WTC11 (cell line): ENCODE results near the gene B3GALNT2. TPM values are rescaled to one million over a fixed set of nuclear protein-coding genes. Genes with fewer than 3 reads are reported as not detected.

ENCODE experiments used
- ATAC-seq: fragments of 200-7000 bp; cut with Tn5 transposase; 2 replicates; pipeline ENCODE4 v1.10.0; 2021; ENCODE audit warnings: mild to moderate bottlenecking, moderate library complexity
- CTCF ChIA-PET: fragments of 300-600 bp; sonication (Branson Sonifier 250); formaldehyde crosslinking; loops from one replicate; lab custom pipeline; 2021; ENCODE audit warnings: antibody characterized with exemption; lab: Charles Lee
- POLR2A ChIA-PET: fragments of 350-600 bp; sonication (Branson Sonifier 250); formaldehyde crosslinking; loops from one replicate; lab custom pipeline; 2021; ENCODE audit warnings: antibody characterized with exemption; lab: Charles Lee
- DNase-seq: peaks from one replicate; pipeline ENCODE4 v3.0.0; 2021; ENCODE audit warnings: low spot score
- H3K27ac Mint-ChIP-seq: 2 replicates; pipeline ENCODE4 v1.8.0; 2021; ENCODE audit warnings: mixed read lengths
- H3K27me3 Mint-ChIP-seq: 2 replicates; pipeline ENCODE4 v1.8.0; 2021; ENCODE audit warnings: low read depth, mild to moderate bottlenecking, moderate library complexity, mixed read lengths
- H3K36me3 Mint-ChIP-seq: 2 replicates; pipeline ENCODE4 v1.8.0; 2021; ENCODE audit warnings: mixed read lengths
- H3K4me1 Mint-ChIP-seq: 2 replicates; pipeline ENCODE4 v1.8.0; 2022; ENCODE audit warnings: mixed read lengths
- H3K4me3 Mint-ChIP-seq: 2 replicates; pipeline ENCODE4 v1.8.0; 2021; ENCODE audit warnings: mild to moderate bottlenecking, moderate library complexity, mixed read lengths
- H3K9me3 Mint-ChIP-seq: 2 replicates; pipeline ENCODE4 v1.8.0; 2021; ENCODE audit warnings: mixed read lengths
- ARID4B ChIP-seq: sonication (generic); formaldehyde crosslinking; IDR thresholded peaks from 2 replicates; pipeline ENCODE4 v1.8.0; 2023; ENCODE audit warnings: missing genetic modification reagents, mild to moderate bottlenecking, borderline replicate concordance
- ATF6 ChIP-seq: sonication (generic); formaldehyde crosslinking; IDR thresholded peaks from 2 replicates; pipeline ENCODE4 v1.8.1; 2023; ENCODE audit warnings: mild to moderate bottlenecking, missing genetic modification reagents
- E2F4 ChIP-seq: sonication (generic); formaldehyde crosslinking; IDR thresholded peaks from 2 replicates; pipeline ENCODE4 v1.8.1; 2022; ENCODE audit warnings: low read depth, mild to moderate bottlenecking, moderate library complexity, missing genetic modification reagents, borderline replicate concordance
- FOXK1 ChIP-seq: sonication (generic); formaldehyde crosslinking; IDR thresholded peaks from 2 replicates; pipeline ENCODE4 v1.8.0; 2022; ENCODE audit warnings: mild to moderate bottlenecking, moderate library complexity, missing genetic modification reagents
- TEAD1 ChIP-seq: sonication (generic); formaldehyde crosslinking; IDR thresholded peaks from 2 replicates; pipeline ENCODE4 v1.8.0; 2022; ENCODE audit warnings: mild to moderate bottlenecking, missing genetic modification reagents
- ZNF512 ChIP-seq: sonication (generic); formaldehyde crosslinking; IDR thresholded peaks from 2 replicates; pipeline ENCODE4 v1.8.1; 2022; ENCODE audit warnings: missing genetic modification reagents, borderline replicate concordance
- total RNA-seq: library from RNA; stranded (reverse); gene quantifications from 3 replicates; pipeline ENCODE4 v1.2.3, GENCODE V29; 2021
- TF ChIP-seq, protein P1 (sequence below): fragments of 200-600 bp; IDR thresholded peaks from 2 replicates; pipeline ENCODE4 v1.8.0; 2022; ENCODE audit warnings: antibody characterized with exemption
- TF ChIP-seq, protein P2 (sequence below): sonication (generic); formaldehyde crosslinking; conservative IDR thresholded peaks from 2 replicates; pipeline ENCODE4 v1.8.1; 2023; ENCODE audit warnings: mild to moderate bottlenecking, low read depth, missing genetic modification reagents, moderate library complexity

Gene B3GALNT2
- total RNA-seq, 1 experiment from 2014 or later = 41.7 TPM

GRCh38 chr1:235417086-235417697 is 87.1 kb downstream of the B3GALNT2 start:
- Mint-ChIP-seq H3K9me3 (0 out of 2 replicates have a peak, but pooled peaks cover 3% of the 10 kb centered on the region), H3K27ac (peak overlapping the region; percentile 32; the same call in 1 of the 2 replicates), H3K27me3 (no peaks in the 10 kb centered on the region), H3K4me3 (no peak overlapping the region), H3K36me3 (peaks cover 11% of the 10 kb centered on the region), H3K4me1 (no peaks in the 10 kb centered on the region)
- no peak for TF ChIP-seq ZNF512 (CRISPR knock-in tag)
- no peak for TF ChIP-seq FOXK1 (CRISPR knock-in tag)
- TF ChIP-seq, protein P1, sequence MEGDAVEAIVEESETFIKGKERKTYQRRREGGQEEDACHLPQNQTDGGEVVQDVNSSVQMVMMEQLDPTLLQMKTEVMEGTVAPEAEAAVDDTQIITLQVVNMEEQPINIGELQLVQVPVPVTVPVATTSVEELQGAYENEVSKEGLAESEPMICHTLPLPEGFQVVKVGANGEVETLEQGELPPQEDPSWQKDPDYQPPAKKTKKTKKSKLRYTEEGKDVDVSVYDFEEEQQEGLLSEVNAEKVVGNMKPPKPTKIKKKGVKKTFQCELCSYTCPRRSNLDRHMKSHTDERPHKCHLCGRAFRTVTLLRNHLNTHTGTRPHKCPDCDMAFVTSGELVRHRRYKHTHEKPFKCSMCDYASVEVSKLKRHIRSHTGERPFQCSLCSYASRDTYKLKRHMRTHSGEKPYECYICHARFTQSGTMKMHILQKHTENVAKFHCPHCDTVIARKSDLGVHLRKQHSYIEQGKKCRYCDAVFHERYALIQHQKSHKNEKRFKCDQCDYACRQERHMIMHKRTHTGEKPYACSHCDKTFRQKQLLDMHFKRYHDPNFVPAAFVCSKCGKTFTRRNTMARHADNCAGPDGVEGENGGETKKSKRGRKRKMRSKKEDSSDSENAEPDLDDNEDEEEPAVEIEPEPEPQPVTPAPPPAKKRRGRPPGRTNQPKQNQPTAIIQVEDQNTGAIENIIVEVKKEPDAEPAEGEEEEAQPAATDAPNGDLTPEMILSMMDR = peak; percentile 82
- no peak for TF ChIP-seq E2F4 (CRISPR knock-in tag)
- TF ChIP-seq ATF6 (CRISPR knock-in tag) = no peak
- TF ChIP-seq TEAD1 (CRISPR knock-in tag) = no peak
- TF ChIP-seq ARID4B (CRISPR knock-in tag) = no peak
- TF ChIP-seq, protein P2, sequence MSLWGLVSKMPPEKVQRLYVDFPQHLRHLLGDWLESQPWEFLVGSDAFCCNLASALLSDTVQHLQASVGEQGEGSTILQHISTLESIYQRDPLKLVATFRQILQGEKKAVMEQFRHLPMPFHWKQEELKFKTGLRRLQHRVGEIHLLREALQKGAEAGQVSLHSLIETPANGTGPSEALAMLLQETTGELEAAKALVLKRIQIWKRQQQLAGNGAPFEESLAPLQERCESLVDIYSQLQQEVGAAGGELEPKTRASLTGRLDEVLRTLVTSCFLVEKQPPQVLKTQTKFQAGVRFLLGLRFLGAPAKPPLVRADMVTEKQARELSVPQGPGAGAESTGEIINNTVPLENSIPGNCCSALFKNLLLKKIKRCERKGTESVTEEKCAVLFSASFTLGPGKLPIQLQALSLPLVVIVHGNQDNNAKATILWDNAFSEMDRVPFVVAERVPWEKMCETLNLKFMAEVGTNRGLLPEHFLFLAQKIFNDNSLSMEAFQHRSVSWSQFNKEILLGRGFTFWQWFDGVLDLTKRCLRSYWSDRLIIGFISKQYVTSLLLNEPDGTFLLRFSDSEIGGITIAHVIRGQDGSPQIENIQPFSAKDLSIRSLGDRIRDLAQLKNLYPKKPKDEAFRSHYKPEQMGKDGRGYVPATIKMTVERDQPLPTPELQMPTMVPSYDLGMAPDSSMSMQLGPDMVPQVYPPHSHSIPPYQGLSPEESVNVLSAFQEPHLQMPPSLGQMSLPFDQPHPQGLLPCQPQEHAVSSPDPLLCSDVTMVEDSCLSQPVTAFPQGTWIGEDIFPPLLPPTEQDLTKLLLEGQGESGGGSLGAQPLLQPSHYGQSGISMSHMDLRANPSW (CRISPR knock-in tag) = no peak
- ATAC-seq = peak; percentile 67
- ChIA-PET CTCF (interaction anchor here (0.6 to 2.9 kb wide), 29 partner anchors 9 to 324 kb away, joined by 3 to 16 read pairs (median 3); partner anchors contain the start of genes ARID4B, B3GALNT2, GGPS1 and RBM34), POLR2A (no interaction called here)
- peak; percentile 69 for DNase-seq
